Measurements from ENCODE around the gene GRB10. TPM values are rescaled to one million over a fixed set of nuclear protein-coding genes. Genes with fewer than 3 reads are reported as not detected.

Gene GRB10
- total RNA-seq, 4 donors from 2014 or later: 40.4 to 88.6 (median 61.1) TPM

- Histone ChIP-seq H3K27me3 (no peaks in the 10 kb centered on the region), H3K27ac (no peak overlapping the region), H3K4me1 (peaks cover 28 to 45% of the 10 kb centered on the region in 2 donors), H3K36me3 (no peaks in the 10 kb centered on the region), H3K9me3 (no peaks in the 10 kb centered on the region), H3K4me3 (no peak overlapping the region)
- ATAC-seq (no peak), DNase-seq (no peak)
- in situ Hi-C loops (cut with MboI; ENCODE audit: low sequenced_read_pairs in 4 of 4): no loop called here
- intact Hi-C loops (cut with DNase I; ENCODE audit: low total_unique reads): no loop called here
- TF ChIP-seq, protein P1, sequence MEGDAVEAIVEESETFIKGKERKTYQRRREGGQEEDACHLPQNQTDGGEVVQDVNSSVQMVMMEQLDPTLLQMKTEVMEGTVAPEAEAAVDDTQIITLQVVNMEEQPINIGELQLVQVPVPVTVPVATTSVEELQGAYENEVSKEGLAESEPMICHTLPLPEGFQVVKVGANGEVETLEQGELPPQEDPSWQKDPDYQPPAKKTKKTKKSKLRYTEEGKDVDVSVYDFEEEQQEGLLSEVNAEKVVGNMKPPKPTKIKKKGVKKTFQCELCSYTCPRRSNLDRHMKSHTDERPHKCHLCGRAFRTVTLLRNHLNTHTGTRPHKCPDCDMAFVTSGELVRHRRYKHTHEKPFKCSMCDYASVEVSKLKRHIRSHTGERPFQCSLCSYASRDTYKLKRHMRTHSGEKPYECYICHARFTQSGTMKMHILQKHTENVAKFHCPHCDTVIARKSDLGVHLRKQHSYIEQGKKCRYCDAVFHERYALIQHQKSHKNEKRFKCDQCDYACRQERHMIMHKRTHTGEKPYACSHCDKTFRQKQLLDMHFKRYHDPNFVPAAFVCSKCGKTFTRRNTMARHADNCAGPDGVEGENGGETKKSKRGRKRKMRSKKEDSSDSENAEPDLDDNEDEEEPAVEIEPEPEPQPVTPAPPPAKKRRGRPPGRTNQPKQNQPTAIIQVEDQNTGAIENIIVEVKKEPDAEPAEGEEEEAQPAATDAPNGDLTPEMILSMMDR (IDR thresholded peaks at IDR 0.05 in 4 of 5, conservative IDR thresholded peaks at IDR 0.05 in 1 of 5): no peak
- TF ChIP-seq POLR2A (IDR thresholded peaks at IDR 0.05): no peak
Measured at GRCh38 chr7:50720295-50720694, 62.4 kb downstream of the GRB10 start.

GRCh38 chr7:50718876-50719275 lies 63.8 kb downstream of the GRB10 start:
- no peaks in the 10 kb centered on the region for H3K36me3 ChIP-seq
- intact Hi-C loops (cut with DNase I; ENCODE audit: low total_unique reads): no loop called here
- H3K4me1 ChIP-seq: peaks cover 34 to 51% of the 10 kb centered on the region in 2 donors

GRCh38 chr7:50718311-50718710 lies 64.4 kb downstream of the GRB10 start:
- no peak overlapping the region for H3K4me3 ChIP-seq
- H3K4me1 ChIP-seq: peaks cover 34 to 53% of the 10 kb centered on the region in 2 donors
- ATAC-seq (no peak), DNase-seq (no peak)
- TF ChIP-seq, protein P1 (IDR thresholded peaks at IDR 0.05 in 4 of 5, conservative IDR thresholded peaks at IDR 0.05 in 1 of 5): no peak
- no peak for TF ChIP-seq POLR2A (IDR thresholded peaks at IDR 0.05)
- no peaks in the 10 kb centered on the region for H3K36me3 ChIP-seq
- H3K9me3 ChIP-seq: no peaks in the 10 kb centered on the region
- no peak overlapping the region for H3K27ac ChIP-seq
- H3K27me3 ChIP-seq: no peaks in the 10 kb centered on the region
- intact Hi-C loops (cut with DNase I; ENCODE audit: low total_unique reads): no loop called here
- in situ Hi-C loops (cut with MboI; ENCODE audit: low sequenced_read_pairs in 4 of 4): no loop called here

More at GRCh38 chr7:50718876-50719275, 63.8 kb downstream of the GRB10 start:
- Histone ChIP-seq H3K9me3 (no peaks in the 10 kb centered on the region), H3K4me3 (no peak overlapping the region), H3K27me3 (no peaks in the 10 kb centered on the region), H3K27ac (no peak overlapping the region)
- no peak for TF ChIP-seq POLR2A (IDR thresholded peaks at IDR 0.05)
- TF ChIP-seq, protein P1 (IDR thresholded peaks at IDR 0.05 in 4 of 5, conservative IDR thresholded peaks at IDR 0.05 in 1 of 5): no peak
- in situ Hi-C loops (cut with MboI; ENCODE audit: low sequenced_read_pairs in 4 of 4): no loop called here
- ATAC-seq (no peak), DNase-seq (no peak)

- in situ Hi-C loops (cut with MboI; ENCODE audit: low sequenced_read_pairs in 4 of 4) (no loop called here), intact Hi-C loops (cut with DNase I; ENCODE audit: low total_unique reads) (no loop called here)
- Histone ChIP-seq H3K27me3 (no peaks in the 10 kb centered on the region), H3K4me1 (peaks cover 37 to 57% of the 10 kb centered on the region in 2 donors), H3K4me3 (no peak overlapping the region), H3K36me3 (no peaks in the 10 kb centered on the region), H3K27ac (no peak overlapping the region), H3K9me3 (no peaks in the 10 kb centered on the region)
- TF ChIP-seq, protein P1 (IDR thresholded peaks at IDR 0.05 in 4 of 5, conservative IDR thresholded peaks at IDR 0.05 in 1 of 5): no peak
- TF ChIP-seq POLR2A (IDR thresholded peaks at IDR 0.05): no peak
- no peak for ATAC-seq
- no peak for DNase-seq
Measured at GRCh38 chr7:50717181-50717580, 65.5 kb downstream of the GRB10 start.

- TF ChIP-seq POLR2A (IDR thresholded peaks at IDR 0.05): no peak
- TF ChIP-seq, protein P1 (IDR thresholded peaks at IDR 0.05 in 4 of 5, conservative IDR thresholded peaks at IDR 0.05 in 1 of 5): no peak
- Histone ChIP-seq H3K9me3 (no peaks in the 10 kb centered on the region), H3K36me3 (no peaks in the 10 kb centered on the region), H3K27ac (no peak overlapping the region), H3K4me1 (peaks cover 44 to 65% of the 10 kb centered on the region in 2 donors), H3K27me3 (no peaks in the 10 kb centered on the region), H3K4me3 (no peak overlapping the region)
- DNase-seq (no peak), ATAC-seq (no peak)
- in situ Hi-C loops (cut with MboI; ENCODE audit: low sequenced_read_pairs in 4 of 4): no loop called here
- intact Hi-C loops (cut with DNase I; ENCODE audit: low total_unique reads): loop anchor here (5.0 kb wide), 1 partner anchor 87 kb away; no protein-coding TSS in a partner anchor
Measured at GRCh38 chr7:50714857-50715256, 67.8 kb downstream of the GRB10 start.
